Stimulated activated CD8-positive, alpha-beta memory T cell treated with anti-CD3 and anti-CD28 coated beads, Interleukin-15, amount 100 ng/mL, for 48 hours (primary cell): ENCODE data around the gene ATXN3L.
"Not testable (repeated sequence)": the region's sequence is repeated elsewhere in the genome, so short reads cannot be mapped to it uniquely, and the experiment has no call there.

Source experiments
- DNase-seq, 2 donors: peaks; one replicate each; pipeline ENCODE4 v3.0.0-alpha.2; 2020; ENCODE audit warnings: low read depth in 2 of 2

The ATXN3L gene

DNA sequence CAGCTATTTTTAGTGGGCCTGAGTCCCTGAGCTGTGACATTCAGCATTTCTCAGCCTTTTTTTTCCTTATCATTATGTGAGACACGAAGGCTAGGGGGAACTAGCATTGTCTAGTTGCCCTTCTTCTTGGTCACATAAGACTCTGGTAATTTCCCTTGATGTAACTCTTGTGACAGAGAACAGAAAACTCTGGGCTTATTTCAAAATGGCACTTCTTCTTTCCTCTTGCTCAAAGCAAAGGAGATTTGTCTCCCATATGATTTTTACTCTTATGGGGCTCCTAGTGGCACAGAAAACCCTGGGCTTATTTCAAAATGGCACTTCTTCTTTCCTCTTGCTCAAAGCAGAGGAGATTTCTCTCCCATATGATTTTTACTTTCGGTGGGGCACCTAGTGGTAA is 14.7 kb downstream of the ATXN3L start:
- DNase-seq, result no peak

- DNase-seq, result no peak
These were observed 15.8 kb downstream of the ATXN3L start for GRCh38 chrX:13304052-13304451.

DNA sequence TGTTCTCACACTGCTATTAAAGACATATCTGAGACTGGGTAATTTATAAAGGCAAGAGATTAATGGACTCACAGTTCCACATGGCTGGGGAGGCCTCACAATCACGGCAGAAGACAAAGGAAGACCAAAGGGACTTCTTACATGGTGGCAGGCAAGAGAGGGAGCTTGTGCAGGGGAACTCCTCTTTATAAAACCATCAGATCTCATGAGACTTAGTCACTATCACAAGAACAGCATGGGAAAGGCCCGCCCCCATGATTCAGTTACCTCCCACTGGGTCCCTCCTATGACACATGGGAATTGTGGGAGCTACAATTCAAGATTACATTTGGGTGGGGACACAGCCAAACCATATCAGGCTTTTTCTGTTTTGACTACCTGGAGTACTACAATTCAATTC is 16.6 kb downstream of the ATXN3L start:
- not testable (repeated sequence) for DNase-seq

- DNase-seq, result no peak
These were observed 21.0 kb downstream of the ATXN3L start for GRCh38 chrX:13298836-13299235.

GRCh38 chrX:13295841-13296240 is 24.0 kb downstream of the ATXN3L start:
- DNase-seq, result no peak

- no peak for DNase-seq
These were observed 26.2 kb downstream of the ATXN3L start for GRCh38 chrX:13293700-13294099.

DNA sequence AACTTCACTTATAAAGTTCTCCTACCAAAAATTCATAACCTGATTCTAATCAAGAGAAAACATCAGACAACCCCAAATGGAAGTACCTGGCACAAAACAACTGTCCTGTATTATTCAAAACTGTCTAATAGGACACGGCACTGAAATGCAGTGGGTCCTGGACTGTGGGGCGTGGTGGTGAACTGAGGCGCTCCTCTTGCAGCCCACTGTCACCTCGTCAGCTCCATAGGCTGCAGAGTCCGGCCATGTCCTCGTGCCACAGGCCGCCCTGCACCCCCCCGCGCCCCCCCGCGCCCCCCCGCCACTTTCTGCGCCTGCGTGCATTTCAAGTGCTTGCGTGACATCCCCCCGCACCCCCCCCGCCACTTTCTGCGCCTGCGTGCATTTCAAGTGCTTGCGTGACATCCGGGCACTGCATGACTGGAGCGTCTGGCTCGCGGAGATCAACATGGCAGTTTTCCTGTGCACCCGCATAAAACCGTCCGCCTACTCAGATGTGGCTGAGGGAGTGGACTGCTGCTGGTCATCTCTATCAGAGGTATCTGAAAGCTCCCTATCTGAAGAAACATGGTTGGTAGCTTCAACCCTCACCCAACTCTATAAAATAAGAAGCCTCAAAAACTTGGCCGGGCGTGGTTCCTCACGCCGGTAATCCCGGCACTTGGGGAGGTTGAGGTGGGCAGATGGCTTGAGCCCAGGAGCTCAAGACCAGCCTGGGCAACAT is 28.8 kb downstream of the ATXN3L start:
- no peak for DNase-seq

DNA sequence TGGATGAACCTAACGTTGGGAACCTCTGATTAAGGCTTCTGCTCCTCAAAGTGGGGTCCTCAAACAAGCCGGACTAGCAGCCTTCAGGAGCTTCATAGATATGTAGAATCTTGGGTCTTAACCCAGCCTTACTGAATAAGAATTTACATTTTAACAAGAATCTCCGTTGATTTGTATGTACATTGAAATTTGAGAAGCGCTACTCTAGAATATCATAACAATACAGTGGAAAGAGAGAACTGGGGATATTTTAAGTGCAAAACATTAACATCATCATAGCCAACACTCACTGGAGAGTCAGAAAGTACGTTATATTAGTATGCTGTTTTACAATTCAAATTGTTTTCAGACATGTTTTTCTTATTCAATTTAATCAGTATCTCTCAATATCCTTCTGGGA is 31.2 kb downstream of the ATXN3L start:
- no peak for DNase-seq

GRCh38 chrX:13287816-13288215 is 32.0 kb downstream of the ATXN3L start:
- DNase-seq, result no peak

DNA sequence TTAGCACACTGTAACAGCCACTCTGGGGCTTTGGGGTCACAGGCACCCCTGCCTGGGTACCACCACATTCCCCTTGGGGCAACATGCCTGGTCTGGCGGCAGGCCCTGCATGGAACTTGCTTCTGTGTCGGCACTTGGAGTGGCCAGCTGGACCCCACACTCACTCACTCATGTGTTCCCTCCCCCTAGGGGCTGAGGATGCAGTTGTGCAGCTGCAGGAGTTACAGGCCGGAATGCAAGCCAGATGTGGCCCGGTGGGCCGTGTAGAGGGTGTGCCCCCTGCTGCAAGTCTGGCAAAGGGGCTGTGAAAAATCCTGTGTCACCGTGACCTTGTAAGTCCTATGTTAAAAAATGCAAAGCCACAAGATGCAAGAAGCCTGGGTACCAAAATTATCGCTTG is 34.2 kb downstream of the ATXN3L start:
- no peak for DNase-seq

DNA sequence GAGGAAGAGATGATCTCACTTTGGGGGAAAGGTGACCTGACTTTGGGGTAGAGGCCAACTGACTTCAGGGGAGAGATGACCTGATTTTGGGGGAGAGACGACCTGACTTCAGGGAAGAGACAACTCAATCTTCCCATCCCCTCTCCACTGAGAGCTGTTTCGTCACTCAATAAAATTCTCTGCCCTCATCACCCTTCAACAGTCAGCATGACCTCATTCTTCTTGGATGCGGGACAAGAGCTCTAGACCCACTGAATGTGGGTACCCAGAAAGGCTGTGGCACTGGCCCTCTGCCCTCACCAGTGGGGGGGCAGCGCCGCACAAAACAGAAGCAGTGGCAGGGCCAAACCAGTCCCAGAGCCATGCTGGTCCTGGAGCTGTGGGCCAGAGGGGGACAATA is 34.6 kb downstream of the ATXN3L start:
- no peak for DNase-seq

GRCh38 chrX:13284570-13284969 is 35.3 kb downstream of the ATXN3L start:
- DNase-seq, result no peak

GRCh38 chrX:13283950-13284546 is 35.8 kb downstream of the ATXN3L start:
- no peak for DNase-seq

- DNase-seq, result no peak
These were observed 36.3 kb downstream of the ATXN3L start for GRCh38 chrX:13283512-13283911.

DNA sequence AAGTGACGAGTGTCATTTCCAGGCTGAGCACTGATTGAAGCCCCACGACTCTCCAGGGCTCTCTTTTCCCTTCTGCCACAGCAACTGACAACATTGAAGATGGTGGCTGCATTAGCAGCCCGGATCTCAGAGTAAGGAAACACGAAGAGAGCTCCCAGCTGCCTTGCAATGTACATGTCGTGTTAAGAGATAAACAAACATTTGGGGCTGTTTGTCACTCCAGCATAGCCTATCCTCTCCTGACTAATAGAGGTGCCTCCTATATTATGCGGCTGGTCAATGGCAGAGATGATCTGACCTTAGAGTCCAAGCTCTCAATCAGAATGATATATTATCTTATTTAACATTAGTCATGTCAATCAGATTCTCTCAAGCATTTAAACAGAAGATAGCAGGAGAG is 38.6 kb downstream of the ATXN3L start:
- no peak for DNase-seq

- no peak for DNase-seq
These were observed 40.4 kb downstream of the ATXN3L start for GRCh38 chrX:13279279-13280018.

DNA sequence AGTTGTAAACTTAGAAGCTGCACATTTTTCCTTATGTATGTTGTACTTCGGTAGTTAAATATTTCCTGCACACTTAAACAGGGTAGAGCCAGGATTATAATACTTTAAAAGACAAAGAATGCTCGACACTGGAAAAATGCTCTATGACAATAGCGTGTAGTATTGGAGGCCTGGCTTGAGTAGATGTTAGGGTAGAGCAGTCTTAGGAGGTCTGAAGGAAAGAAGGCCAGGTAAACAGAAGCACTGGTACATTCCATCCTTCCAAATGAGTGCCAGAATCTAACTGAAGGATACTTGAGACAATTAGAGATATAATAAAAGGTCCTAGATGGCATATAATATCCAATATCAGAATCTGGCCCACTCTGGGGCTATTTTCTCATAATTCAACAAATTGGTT is 42.3 kb downstream of the ATXN3L start:
- DNase-seq, result no peak

- DNase-seq, result no peak
These were observed 42.9 kb downstream of the ATXN3L start for GRCh38 chrX:13276991-13277390.

- no peak for DNase-seq
These were observed 44.8 kb downstream of the ATXN3L start for GRCh38 chrX:13275031-13275430.

DNA sequence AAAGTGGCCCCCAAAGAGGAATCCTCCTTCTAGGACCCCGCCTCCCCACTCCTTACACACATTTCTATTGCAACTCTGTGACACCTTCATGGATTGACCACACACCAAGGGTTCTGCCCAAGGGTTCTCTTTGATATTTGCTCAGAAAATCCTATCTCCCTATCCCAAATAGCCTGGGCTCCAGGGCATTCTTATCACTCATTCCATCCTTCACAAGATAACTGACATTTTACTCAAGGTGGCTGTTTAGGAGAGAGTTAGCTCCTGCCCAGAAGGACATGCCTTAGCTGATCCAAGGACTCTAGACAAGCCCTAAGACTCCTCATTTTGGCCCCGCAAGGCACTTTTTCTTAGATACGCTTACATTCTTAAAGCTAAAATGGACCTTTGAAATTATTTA is 47.4 kb downstream of the ATXN3L start:
- no peak for DNase-seq

DNA sequence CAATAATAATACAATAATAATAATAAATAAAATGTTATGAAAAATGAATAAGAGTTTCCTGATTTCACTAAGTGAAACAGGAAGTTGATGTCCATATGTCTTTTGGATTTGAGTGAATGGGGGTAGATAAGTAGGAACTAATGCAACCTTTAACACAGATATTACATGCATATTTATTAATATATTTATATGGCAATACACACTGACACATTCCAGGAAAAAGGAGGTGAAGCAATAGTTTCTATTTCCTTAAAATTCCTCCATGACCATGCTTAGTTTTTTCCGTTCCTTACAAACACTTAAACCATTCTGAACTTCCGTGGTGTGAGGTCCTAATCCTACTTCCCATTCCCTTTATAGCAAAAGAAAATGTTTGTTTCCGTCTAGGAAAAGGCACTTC is 48.3 kb downstream of the ATXN3L start:
- DNase-seq, result no peak

DNA sequence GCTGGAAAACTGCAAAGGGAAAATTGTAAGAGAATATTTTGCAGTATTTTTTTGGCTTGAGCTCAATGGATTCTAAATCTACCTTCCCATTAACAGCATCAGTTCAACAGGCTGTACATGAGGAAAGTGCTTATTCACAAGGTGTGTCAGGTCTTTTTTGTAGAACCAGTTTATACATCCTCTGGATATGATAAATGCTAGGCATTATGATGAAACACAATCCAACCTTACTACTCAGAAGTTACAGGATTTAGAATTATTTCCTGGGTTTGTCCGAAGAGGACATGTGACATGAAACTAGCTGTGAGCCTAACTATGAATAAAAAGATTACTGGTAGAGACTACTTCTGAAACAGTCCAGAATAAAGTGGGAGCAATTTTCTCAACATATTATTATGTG is 49.5 kb downstream of the ATXN3L start:
- DNase-seq, result no peak

- DNase-seq, result no peak
These were observed 51.0 kb downstream of the ATXN3L start for GRCh38 chrX:13268874-13269273.
